Retinal pigment epithelial cell (primary cell): ENCODE measurements around the gene CLNS1A.

Experiments
- DNase-seq: peaks from one replicate; pipeline ENCODE4 v3.0.0-alpha.2; 2010; ENCODE audit warnings: low read depth
- H3K4me3 ChIP-seq: 2 replicates; pipeline ENCODE4 v1.5.1; 2011; ENCODE audit warnings: mild to moderate bottlenecking, low read length, control low read depth, moderate library complexity
- TF ChIP-seq, protein P1 (sequence below): conservative IDR thresholded peaks from 2 replicates; pipeline ENCODE4 v1.5.1; 2011; ENCODE audit warnings: low read depth, low read length, control low read depth, inconsistent platforms

CLNS1A gene

DNA sequence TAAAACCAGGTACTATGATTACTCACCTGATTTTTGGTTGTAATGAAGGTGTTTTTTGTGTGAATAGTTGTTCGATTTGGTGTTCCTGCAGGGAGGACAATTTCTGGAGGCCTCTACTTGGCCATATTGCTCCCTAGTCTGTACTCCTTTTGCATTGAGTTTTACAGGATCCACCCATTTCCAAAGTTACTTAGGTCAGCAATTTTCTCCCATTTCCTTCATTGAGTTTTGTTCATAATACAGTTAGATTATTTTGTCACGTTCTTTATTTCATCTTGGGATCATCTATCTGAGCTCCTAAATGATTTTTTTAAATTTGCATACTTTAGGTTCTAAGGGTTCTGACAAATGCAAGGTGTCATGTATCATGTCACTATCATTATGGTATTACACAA, 67.9 kb downstream of the CLNS1A start:
- no peak for DNase-seq
- H3K4me3 ChIP-seq, result no peak overlapping the region
- TF ChIP-seq, protein P1, sequence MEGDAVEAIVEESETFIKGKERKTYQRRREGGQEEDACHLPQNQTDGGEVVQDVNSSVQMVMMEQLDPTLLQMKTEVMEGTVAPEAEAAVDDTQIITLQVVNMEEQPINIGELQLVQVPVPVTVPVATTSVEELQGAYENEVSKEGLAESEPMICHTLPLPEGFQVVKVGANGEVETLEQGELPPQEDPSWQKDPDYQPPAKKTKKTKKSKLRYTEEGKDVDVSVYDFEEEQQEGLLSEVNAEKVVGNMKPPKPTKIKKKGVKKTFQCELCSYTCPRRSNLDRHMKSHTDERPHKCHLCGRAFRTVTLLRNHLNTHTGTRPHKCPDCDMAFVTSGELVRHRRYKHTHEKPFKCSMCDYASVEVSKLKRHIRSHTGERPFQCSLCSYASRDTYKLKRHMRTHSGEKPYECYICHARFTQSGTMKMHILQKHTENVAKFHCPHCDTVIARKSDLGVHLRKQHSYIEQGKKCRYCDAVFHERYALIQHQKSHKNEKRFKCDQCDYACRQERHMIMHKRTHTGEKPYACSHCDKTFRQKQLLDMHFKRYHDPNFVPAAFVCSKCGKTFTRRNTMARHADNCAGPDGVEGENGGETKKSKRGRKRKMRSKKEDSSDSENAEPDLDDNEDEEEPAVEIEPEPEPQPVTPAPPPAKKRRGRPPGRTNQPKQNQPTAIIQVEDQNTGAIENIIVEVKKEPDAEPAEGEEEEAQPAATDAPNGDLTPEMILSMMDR, result no peak

DNA sequence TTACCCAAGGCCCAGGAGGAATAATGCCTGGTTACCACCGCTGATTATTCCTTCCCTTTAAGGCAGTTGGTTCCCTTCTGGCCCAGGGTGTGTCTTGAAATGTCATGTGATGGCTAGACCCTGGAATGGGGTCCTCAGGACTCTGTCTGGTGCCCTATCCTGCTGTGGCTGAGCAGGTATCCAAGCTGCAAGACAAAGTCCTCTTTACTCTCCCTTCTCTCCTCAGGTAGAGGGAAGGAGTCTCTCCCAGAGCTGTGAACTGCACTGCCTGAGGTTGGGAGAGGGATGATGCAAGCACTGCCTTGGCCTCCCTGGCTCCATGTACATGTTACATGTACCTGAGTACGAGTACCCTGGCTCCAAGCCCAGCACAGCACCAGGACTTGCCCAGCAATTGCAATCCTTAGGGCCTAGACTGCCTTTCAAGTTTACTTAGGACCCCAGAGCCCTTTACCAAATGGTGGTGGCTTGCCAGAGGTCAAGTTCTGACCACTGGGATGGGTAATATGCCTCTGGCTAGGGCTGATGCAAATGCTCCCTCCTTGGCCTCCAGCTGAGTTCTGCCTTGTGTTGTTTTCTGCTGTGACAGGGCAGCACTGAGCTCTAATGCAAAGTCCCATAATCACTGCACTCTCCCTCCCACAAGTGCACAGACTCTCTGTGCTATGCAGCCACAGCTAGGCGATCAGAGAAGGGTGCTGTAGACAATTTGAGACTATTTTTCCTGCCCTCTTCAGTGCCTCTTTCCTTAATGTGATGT, 68.5 kb downstream of the CLNS1A start:
- TF ChIP-seq, protein P1, result no peak
- no peak overlapping the region for H3K4me3 ChIP-seq
- DNase-seq, result no peak

DNA sequence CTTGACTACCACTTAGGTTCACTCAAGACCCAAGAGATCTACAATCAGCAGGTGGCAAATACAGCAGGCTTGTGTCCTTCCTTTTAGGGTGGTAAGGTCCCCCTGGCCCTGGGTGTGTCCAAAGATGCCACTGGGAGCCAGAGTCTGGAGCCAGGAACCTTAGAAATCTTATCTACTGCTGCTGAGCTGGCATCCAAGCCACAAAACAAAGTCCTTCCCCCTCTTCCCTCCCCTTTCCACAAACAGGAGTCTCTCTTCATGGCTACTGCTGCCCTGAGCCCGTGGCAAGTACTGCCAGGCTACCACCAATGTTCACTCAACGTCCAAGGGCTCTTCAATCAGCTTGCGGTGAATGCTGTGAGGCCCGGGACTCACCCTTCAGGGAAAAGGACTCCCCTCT, 69.3 kb downstream of the CLNS1A start:
- no peak for DNase-seq
- TF ChIP-seq, protein P1, result no peak
- no peak overlapping the region for H3K4me3 ChIP-seq
